SK-N-MC (cell line): ENCODE measurements around the gene FTL.

Source experiments
- EZH2 ChIP-seq: fragments of 200-600 bp; sonication (generic); IDR thresholded peaks from one replicate; pipeline ENCODE4 v1.6.1; 2017; ENCODE audit warnings: antibody characterized with exemption
- FOXP2 ChIP-seq: optimal IDR thresholded peaks from 2 replicates; pipeline ENCODE3; 2011; ENCODE audit warnings: mild to moderate bottlenecking, moderate library complexity; ENCODE audit not compliant: insufficient read depth; ENCODE audit errors: extremely low read length, control extremely low read depth
- POLR2AphosphoS5 ChIP-seq: IDR thresholded peaks from 2 replicates; pipeline ENCODE4 v1.6.1; 2012; ENCODE audit warnings: mild to moderate bottlenecking, low read depth, low read length, borderline replicate concordance

- TF ChIP-seq EZH2 (no peak), POLR2AphosphoS5 (no peak), FOXP2 (no peak)
Measured at GRCh38 chr19:48975947-48976847, 11.1 kb downstream of the FTL start.
